SKM-1 treated with dmso at 0.1 percent for 144 hours (cell line): ENCODE data around the gene AHRR.

Experiments used
- DNase-seq: peaks from one replicate; lab custom pipeline; 2025; ENCODE audit not compliant: unreplicated experiment; lab: John Stamatoyannopoulos, UW

AHRR gene

DNA sequence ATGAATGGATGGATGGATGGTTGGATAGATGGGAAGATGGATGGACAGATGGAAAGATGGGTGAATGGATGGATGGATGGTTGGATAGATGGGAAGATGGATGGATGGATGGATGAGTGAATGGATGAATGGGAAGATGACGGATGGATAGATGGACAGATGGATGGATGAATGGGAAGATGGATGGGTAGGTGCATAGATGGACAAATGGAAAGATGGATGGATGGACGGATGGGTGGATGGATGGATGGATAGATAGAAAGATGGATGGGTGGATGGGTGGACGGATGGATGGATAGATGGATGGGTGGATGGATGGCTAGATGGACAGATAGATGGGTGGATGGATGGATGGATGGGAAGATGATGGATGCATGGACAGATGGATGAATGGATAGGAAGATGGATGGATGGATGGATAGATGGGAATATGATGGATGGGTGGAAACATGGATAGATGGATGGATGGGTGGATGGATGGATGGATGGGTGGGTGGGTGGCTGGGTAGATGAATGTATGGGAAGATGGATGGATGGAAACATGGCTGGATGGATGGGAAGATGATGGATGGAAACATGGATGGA lies 105.0 kb downstream of the AHRR start:
- DNase-seq, result no peak

DNA sequence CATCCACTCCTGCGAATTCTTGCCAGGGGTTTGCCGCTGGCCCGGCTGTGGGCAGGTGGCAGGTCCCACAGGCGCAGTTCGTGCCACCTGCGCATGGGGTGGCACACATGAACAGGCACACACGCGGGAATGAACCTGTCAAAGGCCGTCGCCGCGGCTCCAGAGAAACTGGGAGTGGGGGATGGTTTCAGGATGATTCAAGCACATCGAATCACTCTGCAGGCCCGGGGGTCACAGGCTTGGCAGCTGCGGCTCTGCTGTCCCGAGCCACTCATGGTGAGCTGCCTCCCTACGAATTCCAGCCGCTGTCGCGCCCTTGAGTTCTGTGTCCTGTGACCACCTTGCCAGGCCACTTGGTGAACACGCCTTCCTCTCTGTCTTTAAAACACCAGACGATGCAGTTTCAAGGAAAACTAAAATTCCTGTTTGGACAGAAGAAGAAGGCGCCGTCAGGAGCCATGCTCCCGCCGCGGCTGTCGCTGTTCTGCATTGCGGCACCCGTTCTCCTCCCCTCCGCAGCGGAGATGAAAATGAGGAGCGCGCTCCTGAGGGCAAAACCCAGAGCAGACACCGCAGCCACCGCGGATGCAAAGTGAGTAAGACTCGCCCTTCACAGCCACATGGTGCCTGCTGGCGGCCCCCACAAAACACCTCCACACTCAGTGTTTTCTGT lies 106.0 kb downstream of the AHRR start:
- DNase-seq, result no peak

DNA sequence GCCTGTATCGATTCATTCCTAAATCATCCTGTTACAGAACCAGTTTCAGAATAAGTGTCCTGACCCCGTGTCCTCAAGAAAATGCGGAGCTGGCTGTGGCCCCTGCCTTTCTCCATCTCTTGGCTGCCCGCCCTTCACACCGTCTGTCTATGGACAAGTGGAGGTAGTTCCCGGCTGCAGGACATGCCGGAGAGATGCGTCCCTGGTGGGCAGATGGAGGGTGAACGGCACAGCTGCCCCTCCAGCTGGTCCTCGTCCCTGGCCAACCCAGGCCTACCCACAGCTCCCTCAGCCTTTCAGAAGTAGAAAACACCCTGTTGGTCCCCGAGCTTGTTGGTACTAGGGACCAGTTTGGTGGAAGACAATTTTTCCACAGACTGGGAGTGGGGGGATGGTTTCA lies 106.7 kb downstream of the AHRR start:
- no peak for DNase-seq

DNA sequence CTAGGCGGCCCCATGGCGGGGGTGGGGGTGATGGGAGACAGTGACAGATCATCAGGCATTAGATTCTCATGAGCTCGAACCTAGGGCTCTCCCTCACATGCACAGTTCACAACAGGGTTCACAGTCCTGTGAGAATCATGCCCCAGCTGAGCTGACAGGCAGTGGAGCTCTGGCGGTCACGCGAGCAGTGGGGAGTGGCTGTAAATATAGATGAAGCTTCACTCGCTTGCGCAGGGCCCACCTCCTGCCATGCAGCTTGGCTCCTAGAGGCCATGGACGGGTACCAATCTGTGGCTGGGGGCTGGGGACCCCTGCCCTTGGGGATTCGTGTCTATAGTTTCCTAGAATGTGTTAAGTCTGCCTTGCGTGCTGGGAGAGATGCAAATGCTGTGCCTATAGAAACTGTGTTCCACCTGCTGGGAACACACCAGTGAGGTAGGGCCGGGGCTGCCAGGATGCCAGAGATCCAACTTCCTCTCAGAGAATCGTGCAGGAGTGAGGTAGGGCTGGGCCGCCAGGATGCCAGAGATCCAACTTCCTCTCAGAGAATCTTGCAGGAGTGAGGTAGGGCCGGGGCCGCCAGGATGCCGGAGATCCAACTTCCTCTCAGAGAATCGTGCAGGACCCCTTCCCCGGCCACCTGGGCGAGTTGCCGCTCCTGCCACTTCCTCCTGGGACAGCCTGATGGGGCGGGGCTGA lies 107.4 kb downstream of the AHRR start:
- no peak for DNase-seq

DNA sequence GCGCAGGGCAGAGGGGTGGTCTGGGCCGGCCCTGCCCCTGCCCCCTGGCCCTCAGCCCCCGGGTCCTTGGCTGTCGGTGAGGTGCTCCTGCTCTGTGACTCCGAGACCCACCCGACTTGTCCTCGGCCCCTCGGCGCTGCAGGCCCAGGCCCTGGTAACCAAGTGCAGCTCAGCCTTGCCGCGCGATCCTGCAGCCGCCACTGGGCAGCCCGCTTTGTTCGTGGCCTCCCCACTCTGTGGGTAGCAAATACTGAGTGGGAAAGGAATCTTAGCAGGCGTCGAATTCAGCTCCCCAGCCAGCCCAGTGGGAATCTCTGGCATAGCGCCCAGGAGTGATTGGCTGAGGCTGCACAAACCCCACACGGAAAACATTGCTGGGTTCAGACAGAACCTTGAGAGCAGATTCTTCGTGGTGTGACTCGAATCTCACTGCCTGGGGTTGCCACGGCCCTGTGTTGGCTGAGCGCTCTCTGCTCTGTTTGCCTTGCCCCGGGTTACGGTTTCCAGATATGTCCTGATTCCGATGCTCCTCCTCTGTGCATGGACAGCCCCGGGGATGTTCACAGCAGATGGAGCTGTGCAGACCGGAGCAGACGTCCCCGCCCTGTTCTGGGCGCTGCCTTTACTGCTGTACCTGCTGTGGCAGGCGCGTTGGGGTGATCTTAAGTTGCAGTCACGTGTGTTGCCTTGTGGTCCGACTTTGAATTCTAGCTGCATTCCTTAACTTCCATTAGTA lies 108.1 kb downstream of the AHRR start:
- no peak for DNase-seq

DNA sequence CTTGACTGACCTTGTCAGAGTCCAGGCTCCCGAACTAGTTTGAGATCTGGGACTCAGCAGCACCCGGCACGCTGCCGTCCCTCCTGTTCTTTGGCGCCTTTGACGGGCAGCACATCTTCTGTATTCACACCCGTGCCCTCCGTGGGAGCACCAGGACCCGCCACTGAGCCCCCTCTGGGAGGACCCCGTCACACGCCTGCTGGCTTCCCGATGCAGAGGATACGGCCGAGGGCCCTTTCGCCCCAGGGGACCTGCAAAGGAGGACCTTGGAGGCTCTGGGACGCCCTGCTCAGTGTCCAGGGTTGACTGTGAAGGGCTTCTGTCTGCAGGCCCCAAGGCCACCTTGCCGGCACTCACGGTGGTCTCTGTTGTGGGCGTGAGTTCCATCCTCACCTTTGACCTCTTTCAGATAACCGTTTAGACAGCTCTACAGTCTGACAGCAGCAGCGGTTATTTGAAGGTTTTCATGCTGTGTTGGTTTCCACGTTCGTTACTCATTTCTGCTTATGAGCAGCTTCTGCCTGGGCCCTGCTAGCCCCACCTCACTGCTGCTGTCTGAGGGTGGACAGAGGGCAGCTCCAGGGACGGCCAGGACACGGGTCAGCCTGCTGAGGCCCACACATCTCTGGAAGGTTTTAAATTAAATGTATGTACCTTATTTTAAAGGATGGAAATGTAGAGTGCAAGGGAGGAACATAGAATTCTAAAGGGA lies 108.9 kb downstream of the AHRR start:
- no peak for DNase-seq

DNA sequence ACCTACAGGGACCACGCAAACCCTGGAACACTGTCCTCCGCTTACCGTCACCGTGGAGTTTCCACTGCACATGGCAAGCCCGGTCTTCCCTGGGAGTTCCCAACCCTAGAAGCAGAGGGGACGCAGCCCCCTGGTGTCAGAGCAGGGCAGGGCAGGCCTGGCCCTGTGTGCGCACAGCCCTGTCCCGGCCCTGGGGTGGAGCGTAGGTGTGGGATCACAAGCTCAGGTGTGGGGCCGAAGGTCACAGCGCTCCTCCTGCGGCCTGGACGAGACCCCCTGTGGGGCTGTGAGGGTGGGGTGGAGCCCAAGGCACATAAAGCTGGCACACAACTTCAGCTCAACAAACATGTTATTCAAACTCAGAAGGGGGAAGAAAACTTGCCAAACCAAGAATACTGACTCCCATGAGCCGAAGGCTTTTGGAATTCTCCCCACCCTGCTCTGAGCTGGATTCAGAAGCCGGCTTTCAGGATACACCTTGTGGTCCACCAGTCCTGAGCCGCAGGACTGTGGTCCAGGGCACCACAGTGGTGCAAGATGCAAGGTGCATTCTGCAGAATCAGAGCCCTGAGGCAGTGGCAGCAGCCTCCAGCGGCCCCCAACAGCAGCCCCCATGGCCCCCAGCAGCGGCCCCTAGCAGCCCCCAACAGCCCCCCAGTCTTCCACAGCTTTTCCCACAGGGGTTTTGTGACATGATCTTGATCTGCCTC lies 109.6 kb downstream of the AHRR start:
- no peak for DNase-seq

DNA sequence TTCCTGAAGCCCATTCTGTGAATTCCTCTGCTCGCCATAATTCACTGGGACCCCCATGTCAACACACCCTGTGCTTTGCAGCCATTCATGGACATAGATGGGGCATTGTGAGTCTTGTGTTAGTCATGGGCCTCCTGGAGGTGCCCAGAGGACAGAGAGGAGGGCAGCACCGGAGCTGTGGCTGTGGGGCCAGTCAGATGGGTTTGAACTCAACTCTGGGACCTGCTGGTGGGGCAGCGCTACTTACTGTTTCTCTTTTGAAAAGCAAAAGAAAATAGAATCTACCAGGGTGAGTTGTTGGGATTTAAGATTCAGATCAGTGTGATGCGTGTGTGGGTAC lies 110.2 kb downstream of the AHRR start:
- DNase-seq, result no peak

DNA sequence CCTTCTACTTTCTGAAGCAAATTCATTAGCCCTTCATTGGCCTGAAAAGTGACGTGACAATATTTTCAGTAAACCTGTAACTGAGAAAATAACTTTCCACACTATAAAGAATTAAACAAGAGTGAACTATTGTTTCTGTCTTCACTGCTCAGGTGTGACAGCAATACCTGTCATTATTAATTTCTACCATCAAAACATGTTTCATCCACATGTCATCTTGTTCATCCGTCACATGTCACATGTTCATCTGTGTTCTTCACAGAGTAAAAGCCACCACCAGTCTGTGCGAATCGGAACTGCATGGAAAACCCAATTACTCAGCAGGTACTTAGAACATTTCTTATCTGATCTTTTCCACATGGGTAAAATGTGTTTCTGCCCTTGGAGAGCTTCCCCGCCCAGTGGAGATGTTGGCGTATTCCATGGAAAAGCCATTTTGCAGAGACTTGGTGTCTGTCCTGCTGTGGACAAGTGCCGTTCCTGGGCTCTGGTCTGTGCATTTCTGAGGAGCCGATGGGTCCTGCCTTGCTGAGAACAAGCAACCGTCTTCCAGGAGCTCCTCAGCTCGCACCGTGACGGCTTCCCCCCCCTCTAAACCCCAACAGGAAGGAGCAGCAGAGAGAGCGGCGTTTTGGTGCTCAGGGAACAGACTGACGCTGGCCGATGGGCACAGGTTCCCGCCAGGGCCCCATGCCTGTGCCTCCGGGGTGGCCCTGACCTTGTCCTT lies 110.8 kb downstream of the AHRR start:
- DNase-seq, result no peak

DNA sequence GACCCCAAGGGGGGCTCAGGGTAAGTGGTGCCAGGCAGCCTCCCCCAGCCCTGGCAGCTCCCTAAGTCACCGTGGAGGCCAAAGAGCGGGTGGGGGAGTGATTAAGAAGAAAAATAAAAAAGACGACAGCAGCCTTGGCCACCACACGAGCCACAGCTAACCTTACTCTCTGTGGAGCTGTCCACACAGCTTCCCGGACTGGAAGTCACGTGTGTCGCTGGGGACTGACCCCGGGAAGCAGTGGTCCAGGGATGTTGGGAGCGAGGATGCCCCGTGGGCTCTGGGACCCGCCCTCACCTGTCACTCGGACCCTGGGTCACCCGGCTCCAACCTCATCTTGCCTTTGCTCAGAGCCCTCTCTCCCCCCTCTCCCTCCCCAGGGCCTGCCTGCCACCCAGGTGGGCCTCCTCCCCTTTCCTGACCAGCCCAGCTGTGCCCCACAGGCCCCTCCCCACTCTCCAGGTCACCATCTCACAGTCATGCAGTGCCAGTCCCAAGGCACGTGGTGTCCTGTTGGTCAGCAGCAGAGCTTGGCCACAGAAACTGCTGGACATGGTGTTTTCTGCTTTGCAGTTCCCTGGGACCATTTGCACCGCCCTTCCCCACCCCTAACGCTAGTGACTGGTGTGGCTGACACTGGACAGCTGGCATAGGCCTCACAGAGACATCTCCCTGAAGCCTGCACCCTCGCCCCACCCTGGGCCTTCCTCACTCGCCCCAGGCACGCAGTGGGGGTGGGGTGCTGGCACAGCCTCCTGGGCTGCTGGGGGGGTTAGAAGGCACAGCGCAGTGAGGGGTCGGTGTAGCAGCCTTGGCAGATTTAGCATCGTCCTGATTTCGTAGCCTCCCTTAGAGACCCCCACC lies 111.6 kb downstream of the AHRR start:
- DNase-seq, result no peak

DNA sequence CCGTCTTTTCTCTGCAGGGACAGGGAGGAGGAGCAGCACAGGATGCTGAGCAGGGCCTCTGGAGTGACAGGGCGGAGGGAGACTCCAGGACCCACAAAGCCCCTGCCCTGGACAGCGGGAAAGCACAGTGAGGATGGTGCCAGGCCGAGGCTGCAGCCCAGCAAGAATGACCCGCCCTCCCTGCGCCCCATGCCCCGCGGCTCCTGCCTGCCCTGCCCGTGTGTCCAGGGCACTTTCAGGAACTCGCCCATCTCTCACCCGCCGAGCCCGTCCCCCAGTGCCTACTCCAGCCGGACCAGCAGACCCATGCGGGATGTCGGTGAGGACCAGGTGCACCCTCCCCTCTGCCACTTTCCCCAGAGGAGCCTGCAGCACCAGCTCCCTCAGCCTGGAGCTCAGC lies 112.3 kb downstream of the AHRR start:
- no peak for DNase-seq

DNA sequence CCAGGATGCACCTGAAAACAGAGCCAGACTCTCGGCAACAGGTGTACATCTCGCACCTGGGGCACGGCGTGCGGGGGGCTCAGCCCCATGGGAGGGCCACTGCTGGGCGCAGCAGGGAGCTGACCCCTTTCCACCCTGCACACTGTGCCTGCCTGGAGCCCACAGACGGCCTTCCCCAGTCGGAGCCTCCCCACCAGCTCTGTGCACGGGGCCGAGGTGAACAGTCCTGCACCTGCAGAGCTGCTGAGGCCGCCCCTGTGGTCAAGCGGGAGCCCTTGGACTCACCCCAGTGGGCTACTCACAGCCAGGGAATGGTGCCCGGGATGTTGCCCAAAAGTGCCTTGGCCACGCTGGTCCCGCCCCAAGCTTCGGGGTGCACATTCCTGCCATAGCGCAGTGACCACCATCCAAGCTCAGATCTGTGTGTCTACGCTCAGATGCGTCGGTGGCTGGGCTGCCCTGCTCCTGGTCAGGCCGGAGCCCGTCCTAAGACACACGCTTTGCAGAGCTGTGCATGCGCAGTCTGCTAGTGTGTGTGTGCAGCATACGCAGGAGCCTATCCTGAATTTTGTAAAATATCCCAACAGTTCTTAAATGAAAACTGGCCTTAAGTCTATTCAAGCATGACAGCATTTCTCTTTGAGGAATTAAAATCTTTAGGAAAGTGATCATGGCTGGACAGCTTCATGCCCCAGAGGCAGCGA lies 113.1 kb downstream of the AHRR start:
- no peak for DNase-seq

DNA sequence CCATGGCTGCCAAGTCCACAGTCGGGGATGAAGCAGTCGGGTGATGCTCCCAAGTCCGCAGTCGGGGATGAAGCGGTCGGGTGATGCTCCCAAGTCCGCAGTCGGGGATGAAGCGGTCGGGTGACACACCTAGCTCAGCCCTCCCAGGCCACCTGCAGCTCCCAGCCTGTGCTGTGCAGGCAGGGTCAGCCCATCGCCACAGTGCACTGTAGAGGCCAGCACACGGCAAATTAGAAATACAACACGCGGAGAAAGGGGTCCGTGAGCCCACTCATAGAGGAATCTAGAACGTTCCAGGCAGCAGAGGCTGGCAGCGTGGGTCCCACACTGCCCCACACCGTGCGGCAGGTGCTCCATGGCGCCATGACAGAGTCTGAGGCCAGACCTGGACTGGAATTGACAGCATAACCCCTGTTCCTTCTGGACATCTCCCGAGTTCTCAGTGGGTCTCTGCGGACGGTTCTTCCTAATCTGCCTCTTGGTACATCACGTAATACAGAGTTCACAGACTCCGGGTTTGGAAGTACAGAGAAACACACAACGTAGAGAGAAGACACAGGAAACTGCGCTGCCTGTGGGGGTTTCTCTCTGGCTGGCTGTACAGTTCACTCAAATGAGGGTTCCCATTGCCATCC lies 113.8 kb downstream of the AHRR start:
- no peak for DNase-seq

DNA sequence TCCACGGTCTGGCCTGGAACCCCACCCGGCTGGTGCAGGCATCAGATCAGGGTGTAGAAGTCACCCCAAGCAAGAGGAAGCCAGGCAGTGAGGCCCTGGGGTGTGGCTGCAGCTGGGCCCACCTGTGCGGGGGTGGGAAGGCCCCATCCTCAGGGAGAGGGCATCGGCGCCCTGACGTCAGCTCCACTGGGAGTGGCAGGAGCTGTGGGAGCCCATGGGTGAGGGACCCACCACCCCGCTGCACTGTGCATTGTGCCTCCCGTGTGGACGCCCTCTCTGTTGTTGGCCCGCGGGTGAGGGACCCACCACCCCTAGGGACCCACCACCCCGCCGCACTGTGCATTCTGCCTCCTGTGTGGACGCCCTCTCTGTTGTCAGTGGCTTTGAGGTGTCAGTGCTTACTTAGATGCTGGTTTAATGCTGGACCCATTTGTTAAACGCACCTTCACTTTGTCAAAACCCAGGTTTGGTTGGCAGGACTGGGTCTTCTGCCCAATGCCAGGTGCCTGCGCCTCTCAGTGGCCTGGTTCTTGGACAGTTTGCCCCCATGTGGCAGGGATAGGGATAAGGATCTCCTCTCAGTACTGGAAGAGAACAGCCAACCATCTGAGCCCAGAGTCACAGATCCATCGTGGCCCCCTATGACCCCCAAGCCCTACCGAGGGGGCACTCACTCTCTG lies 114.6 kb downstream of the AHRR start:
- no peak for DNase-seq

DNA sequence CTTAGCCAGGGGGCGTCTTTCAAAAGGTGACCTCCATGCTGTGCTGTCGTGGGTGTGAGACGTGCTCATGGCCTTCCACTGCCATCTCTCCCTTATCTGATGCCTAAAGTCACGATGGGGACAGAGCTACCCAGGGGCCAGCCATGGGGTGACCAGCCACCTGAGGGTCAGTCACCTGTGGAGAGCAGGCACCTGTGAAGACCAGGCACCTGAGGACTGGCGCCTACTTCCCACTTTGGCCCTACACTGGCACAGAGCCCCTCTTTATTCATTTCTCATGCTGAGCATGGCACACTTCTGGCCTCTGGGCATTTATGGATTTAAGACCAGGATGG lies 115.1 kb downstream of the AHRR start:
- DNase-seq, result no peak

DNA sequence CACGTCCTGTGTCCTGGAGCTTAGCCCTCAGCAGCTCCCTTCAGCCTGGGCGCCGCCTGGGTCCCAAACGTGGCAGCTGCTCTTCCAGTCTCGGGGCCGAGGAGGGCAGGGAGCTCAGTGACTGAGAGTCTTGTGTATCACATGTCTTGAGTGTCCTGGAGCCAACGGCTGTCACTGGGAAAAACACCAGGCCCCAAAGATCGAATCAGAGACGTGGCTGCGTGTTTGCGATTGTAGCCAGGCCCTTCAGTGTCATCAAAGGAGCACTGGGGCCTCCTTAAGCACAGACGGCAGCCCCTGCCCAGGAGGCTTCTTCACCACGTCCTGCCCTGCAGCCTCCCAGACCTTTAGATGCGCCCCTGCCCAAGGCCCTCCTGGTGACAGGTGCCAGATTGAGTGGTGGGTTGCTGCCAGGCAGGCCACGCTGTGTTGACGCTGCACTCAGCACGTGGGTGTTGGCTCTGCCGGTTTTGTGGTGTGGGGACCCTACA lies 115.8 kb downstream of the AHRR start:
- no peak for DNase-seq

DNA sequence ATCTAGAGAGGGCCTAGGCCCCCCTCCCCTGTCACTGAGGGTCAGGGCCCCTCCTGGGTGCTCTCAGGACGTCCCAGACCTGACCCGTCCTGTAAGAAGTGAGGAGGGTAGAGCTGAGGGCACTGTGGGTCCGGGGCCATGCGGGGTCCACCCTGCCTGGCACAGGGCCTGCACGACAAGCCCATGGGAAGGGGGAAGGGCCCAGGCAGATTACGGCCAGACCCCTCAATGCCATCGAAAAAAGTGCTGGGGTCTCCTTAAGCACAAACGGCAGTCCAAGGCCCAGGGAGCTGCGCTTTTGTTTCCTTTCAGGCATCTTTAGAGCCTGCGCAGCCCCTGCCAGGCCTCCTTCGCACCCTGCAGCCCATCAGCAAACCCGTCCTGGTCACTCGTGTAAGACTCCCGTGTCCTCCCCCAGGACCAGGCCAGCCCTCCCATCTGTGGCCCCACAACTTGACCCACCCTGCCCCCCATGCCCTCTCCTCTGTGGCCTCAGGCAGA lies 117.0 kb downstream of the AHRR start:
- DNase-seq, result no peak
